Heart left ventricle (tissue), 16 donors: ENCODE data around the gene NBL1. TPM values are rescaled to one million over a fixed set of nuclear protein-coding genes. Genes with fewer than 3 reads are reported as not detected.

Source experiments
- ATAC-seq, 4 donors: fragments of 200-7000 bp; cut with Tn5 transposase; one replicate each; pipeline ENCODE4 v1.9.1; 2020 to 2022; ENCODE audit warnings: moderate library complexity in 4 of 4, mild to moderate bottlenecking in 3 of 4, moderate number of reproducible peaks in 1 of 4
- DNase-seq, 5 donors: peaks; one replicate each; pipeline ENCODE4 v3.0.0-alpha.2; 2020
- H3K27ac ChIP-seq, 12 donors: fragments of 200-600 bp; sonication (generic) in 4 of 12; one replicate each; pipeline versions ENCODE4 v1.5.0 to v1.8.0; 2016 to 2022; ENCODE audit warnings: mild to moderate bottlenecking in 2 of 12
- H3K27me3 ChIP-seq, 9 donors: fragments of 200-600 bp; sonication (generic) in 2 of 9; one replicate each; pipeline versions ENCODE4 v1.5.1 to v1.8.0; 2016 to 2022; ENCODE audit warnings: mild to moderate bottlenecking in 3 of 9
- H3K36me3 ChIP-seq, 9 donors: fragments of 200-600 bp; sonication (generic) in 2 of 9; one replicate each; pipeline versions ENCODE4 v1.5.0 to v1.8.0; 2018 to 2022; ENCODE audit warnings: mild to moderate bottlenecking in 2 of 9
- H3K4me1 ChIP-seq, 12 donors: fragments of 200-600 bp; sonication (generic) in 4 of 12; one replicate each; pipeline versions ENCODE4 v1.5.0 to v1.8.0; 2016 to 2022; ENCODE audit warnings: mild to moderate bottlenecking in 3 of 12
- H3K4me3 ChIP-seq, 12 donors: fragments of 200-600 bp; sonication (generic) in 4 of 12; one replicate each; pipeline versions ENCODE4 v1.5.0 to v1.8.0; 2017 to 2022; ENCODE audit warnings: mild to moderate bottlenecking in 9 of 12, moderate library complexity in 4 of 12
- H3K9me3 ChIP-seq, 12 donors: fragments of 200-600 bp; sonication (generic) in 4 of 12; one replicate each; pipeline versions ENCODE4 v1.5.0 to v1.8.0; 2016 to 2022; ENCODE audit warnings: mild to moderate bottlenecking in 1 of 12
- POLR2A ChIP-seq, 2 donors: fragments of 450-650 bp; IDR thresholded peaks; one replicate each; pipeline ENCODE4 v1.6.1; 2017; ENCODE audit warnings: antibody characterized with exemption in 2 of 2, mild to moderate bottlenecking in 2 of 2, moderate library complexity in 2 of 2
- WGBS, 4 donors: extraction: QIAGEN DNeasy Blood & Tissue Kit in 2 of 4; methylation state at CpG; one replicate each; pipeline versions ENCODE4 v1.1.5 to v1.1.7; 2013 to 2018; 5-methylcytosine and 5-hydroxymethylcytosine counted together
- intact Hi-C, 10 donors: fragments of 100-400 bp; cut with DNase I; formaldehyde crosslinking; loops; one replicate each; pipeline versions ENCODE4 v1.11.1 to v1.14.2; 2022
- polyA plus RNA-seq, 2 donors: library from polyadenylated mRNA; stranded (reverse); fragments of 200-250 nt; gene quantifications; one replicate each; pipeline ENCODE4 v1.2.3, GENCODE V29; 2013
- total RNA-seq, 9 donors: library from RNA; depleted of rRNA in 2 of 9; stranded (reverse); fragments of >200 nt in 2 of 9; fragmentation: NEBNext Ultra II Directional in 3 of 9; extraction: Animal tissue kit (Norgen Biotek cat#: 25700) in 3 of 9; gene quantifications; one replicate each; pipeline versions ENCODE4 v1.1.0 to v1.2.4, GENCODE V29; 2016 to 2023
- TF ChIP-seq, protein P1 (sequence below), 12 donors: fragments of 200-600 bp; sonication (generic) in 4 of 12; IDR thresholded peaks; one replicate each; pipeline versions ENCODE4 v1.5.0 to v1.8.0; 2018 to 2022; ENCODE audit warnings: antibody characterized with exemption in 12 of 12, mild to moderate bottlenecking in 5 of 12
- donor health status: ischemic (EF 13 %, LVEDD 7.1; RV severe dilation, severe dysfunction).
- donor health status: healthy with polysubstance abuse.
- donor health status: DM: no; HTN: yes; CAD: no.
- donor health status: DM: no; HTN: no; CAD: no.
- donor health status: ischemic (EF 25% LVEDD 6.9; RV normal size, moderate dysfunction).
- donor health status: ischemic (EF 25% LVEDD 5.7; RV mildly dilated, moderate dysfunction).
- donor health status: healthy.
- donor health status: DM: yes; HTN: yes; CAD: no.
- donor health status: ischemic (EF 35%, LVEDD 5.7; RV mildly dilated, moderate dysfunction).
- donor health status: nonischemic (EF 11% LVEDD 7.7; RV severe dilation, severe dysfunction).
- donor health status: DM: yes; HTN: yes; CAD: no.
- donor health status: PGD.
- donor health status: ischemic (EF 29% LVEDD 5.4; RV normal size, mild dysfunction).
- donor health status: nonischemic (EF 23%, LVEDD 6.1; RV moderate dilation, normal function).

The NBL1 gene
- total and polyA plus RNA-seq, 11 donors = 19.3 to 61.4 (median 33.1) TPM

DNA sequence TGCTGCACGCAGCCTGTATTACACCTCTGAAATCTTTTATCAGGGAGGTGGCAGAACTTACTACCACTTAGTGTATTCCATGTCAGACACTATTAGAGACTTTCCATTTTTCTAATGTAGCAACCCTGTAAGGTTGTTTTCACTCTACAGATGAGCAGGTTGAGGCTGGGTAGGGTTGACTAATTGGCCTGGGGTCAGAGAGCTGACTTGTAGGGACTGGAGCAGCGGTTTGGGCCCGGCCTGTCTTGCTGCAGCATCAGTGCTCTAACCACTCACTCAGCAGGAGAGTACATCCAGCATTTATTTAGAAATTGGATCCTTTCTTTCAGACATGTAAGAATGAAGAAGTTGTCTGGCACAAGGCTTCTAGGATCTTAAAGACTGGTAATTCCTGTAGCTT is 25.7 kb upstream of the NBL1 start:
- Histone ChIP-seq H3K36me3 (peaks cover 0 to 45% (median 21%) of the 10 kb centered on the region in 9 donors), H3K27me3 (no peaks in the 10 kb centered on the region), H3K4me3 (no peak overlapping the region), H3K27ac (no peak overlapping the region), H3K9me3 (no peaks in the 10 kb centered on the region), H3K4me1 (peaks cover 0 to 60% (median 36%) of the 10 kb centered on the region in 12 donors)
- intact Hi-C loops = no loop called here
- TF ChIP-seq, protein P1, sequence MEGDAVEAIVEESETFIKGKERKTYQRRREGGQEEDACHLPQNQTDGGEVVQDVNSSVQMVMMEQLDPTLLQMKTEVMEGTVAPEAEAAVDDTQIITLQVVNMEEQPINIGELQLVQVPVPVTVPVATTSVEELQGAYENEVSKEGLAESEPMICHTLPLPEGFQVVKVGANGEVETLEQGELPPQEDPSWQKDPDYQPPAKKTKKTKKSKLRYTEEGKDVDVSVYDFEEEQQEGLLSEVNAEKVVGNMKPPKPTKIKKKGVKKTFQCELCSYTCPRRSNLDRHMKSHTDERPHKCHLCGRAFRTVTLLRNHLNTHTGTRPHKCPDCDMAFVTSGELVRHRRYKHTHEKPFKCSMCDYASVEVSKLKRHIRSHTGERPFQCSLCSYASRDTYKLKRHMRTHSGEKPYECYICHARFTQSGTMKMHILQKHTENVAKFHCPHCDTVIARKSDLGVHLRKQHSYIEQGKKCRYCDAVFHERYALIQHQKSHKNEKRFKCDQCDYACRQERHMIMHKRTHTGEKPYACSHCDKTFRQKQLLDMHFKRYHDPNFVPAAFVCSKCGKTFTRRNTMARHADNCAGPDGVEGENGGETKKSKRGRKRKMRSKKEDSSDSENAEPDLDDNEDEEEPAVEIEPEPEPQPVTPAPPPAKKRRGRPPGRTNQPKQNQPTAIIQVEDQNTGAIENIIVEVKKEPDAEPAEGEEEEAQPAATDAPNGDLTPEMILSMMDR (IDR thresholded peaks at IDR 0.05) = no peak
- no peak for TF ChIP-seq POLR2A (IDR thresholded peaks at IDR 0.05)
- no peak for DNase-seq
- no peak for ATAC-seq
- WGBS, 4 donors = 96 to 100% (median 99%) methylated on average over 3 of the region's 3 CpGs

DNA sequence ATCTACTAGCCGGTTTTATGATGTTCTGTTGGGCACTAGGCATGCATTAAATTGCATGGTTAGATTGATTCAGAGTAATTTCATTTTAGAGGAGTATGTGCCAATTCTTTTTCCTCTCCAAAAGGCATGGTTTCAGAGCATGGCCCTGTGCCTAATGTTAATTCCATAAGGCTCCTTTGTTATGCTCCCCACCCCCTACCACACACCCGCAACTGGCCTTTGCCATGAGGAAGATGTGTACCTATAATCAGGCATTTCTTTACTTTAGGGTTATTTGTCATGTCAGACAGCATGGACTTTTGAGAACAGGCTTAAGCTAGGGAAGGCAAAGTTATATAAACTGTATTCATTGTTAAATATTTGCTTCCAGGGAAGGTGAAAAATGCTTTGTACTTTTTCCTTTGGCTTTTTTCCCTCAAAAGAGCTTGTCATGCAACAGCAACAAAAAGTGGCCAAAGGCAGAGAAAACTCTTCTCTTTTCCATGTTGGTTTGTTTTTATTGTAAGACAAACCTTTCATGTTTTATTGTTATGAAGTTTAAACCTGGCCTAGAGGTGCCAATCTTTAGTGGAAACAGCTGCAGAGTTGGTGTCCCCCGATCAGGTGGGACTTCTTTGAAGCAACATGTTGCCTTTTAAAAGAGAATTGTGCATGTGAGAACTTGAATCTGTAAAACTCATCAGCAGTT is 24.3 kb upstream of the NBL1 start:
- H3K27me3 ChIP-seq = no peaks in the 10 kb centered on the region
- TF ChIP-seq, protein P1 (IDR thresholded peaks at IDR 0.05) = no peak
- no peak for TF ChIP-seq POLR2A (IDR thresholded peaks at IDR 0.05)
- peaks cover 0 to 52% (median 32%) of the 10 kb centered on the region in 12 donors for H3K4me1 ChIP-seq
- peaks cover 0 to 56% (median 35%) of the 10 kb centered on the region in 9 donors for H3K36me3 ChIP-seq
- H3K4me3 ChIP-seq = no peak overlapping the region
- ATAC-seq (no peak), DNase-seq (no peak)
- no peaks in the 10 kb centered on the region for H3K9me3 ChIP-seq
- 50 to 65% (median 58%) methylated on average over 3 of the region's 3 CpGs for WGBS, 4 donors
- H3K27ac ChIP-seq = peak overlapping the region in 1 of 12 donors; percentile 5
- intact Hi-C loops = no loop called here

- H3K27me3 ChIP-seq = no peaks in the 10 kb centered on the region
- intact Hi-C loops = no loop called here
- DNase-seq (no peak), ATAC-seq (peak in 2 of 4 donors; percentile 44 to 58)
- H3K4me1 ChIP-seq = peaks cover 0 to 46% (median 31%) of the 10 kb centered on the region in 12 donors
- 51 to 69% (median 55%) methylated on average over 3 of the region's 3 CpGs for WGBS, 4 donors
- no peaks in the 10 kb centered on the region for H3K9me3 ChIP-seq
- H3K4me3 ChIP-seq = no peak overlapping the region
- peak overlapping the region in 4 of 12 donors; percentile 4 to 8 (median 4) for H3K27ac ChIP-seq
- TF ChIP-seq, protein P1 (IDR thresholded peaks at IDR 0.05) = no peak
- TF ChIP-seq POLR2A (IDR thresholded peaks at IDR 0.05) = no peak
- peaks cover 0 to 56% (median 43%) of the 10 kb centered on the region in 9 donors for H3K36me3 ChIP-seq
These were observed 23.3 kb upstream of the NBL1 start for GRCh38 chr1:19620786-19621185.

- ATAC-seq (peak in 1 of 4 donors; percentile 44), DNase-seq (no peak)
- no peak for TF ChIP-seq POLR2A (IDR thresholded peaks at IDR 0.05)
- TF ChIP-seq, protein P1 (IDR thresholded peaks at IDR 0.05) = no peak
- Histone ChIP-seq H3K4me1 (peaks cover 0 to 46% (median 31%) of the 10 kb centered on the region in 12 donors), H3K4me3 (no peak overlapping the region), H3K27ac (peak overlapping the region in 4 of 12 donors; percentile 4 to 8 (median 4)), H3K36me3 (peaks cover 0 to 56% (median 43%) of the 10 kb centered on the region in 9 donors), H3K9me3 (no peaks in the 10 kb centered on the region), H3K27me3 (no peaks in the 10 kb centered on the region)
- intact Hi-C loops = no loop called here
- 81 to 88% (median 82%) methylated on average over 4 of the region's 4 CpGs for WGBS, 4 donors
These were observed 22.7 kb upstream of the NBL1 start for GRCh38 chr1:19621274-19621950.
